K562 (cell line): ENCODE data around the gene XPC. TPM values are rescaled to one million over a fixed set of nuclear protein-coding genes. Genes with fewer than 3 reads are reported as not detected.

ENCODE experiments used
- ATAC-seq: fragments of 200-7000 bp; cut with Tn5 transposase; 3 replicates; pipeline ENCODE4 v1.9.1; 2020; ENCODE audit warnings: moderate library complexity
- BruUV-seq: library from RNA; stranded (reverse); fragments of 400-500 nt; replicated peaks from 2 replicates; lab custom pipeline; 2021; lab: Mats Ljungman, UMichigan
- CTCF ChIA-PET: fragments of 300-600 bp; formaldehyde crosslinking; extraction: SDS; loops from one replicate; lab custom pipeline; 2021; ENCODE audit warnings: low intra/inter-chr PET ratio; lab: Yijun Ruan, JAX
- POLR2A ChIA-PET: fragments of 300-600, 350-650 bp; sonication (Branson Sonifier 250); formaldehyde crosslinking; extraction: SDS; loops from one replicate; lab custom pipeline; 2021; ENCODE audit warnings: antibody characterized with exemption, inconsistent platforms; lab: Yijun Ruan, JAX
- DNase-seq, 4 experiments: peaks; one replicate each; pipeline versions ENCODE4 v3.0.0 to v3.0.0-alpha.2; 2011 to 2018; ENCODE audit warnings: low spot score in 3 of 4, mixed read lengths in 3 of 4; ENCODE audit errors: extremely low read depth in 1 of 4
- FAIRE-seq: peaks from 2 replicates; lab custom pipeline; 2011; peaks lifted over from hg19 to GRCh38; lab: Jason Lieb, UNC
- H2AFZ ChIP-seq: 2 replicates; pipeline ENCODE4 v1.6.0; 2011; ENCODE audit warnings: low read depth, low read length, control low read depth, inconsistent platforms
- H3K27ac ChIP-seq: fragments of 200-600 bp; 3 replicates; pipeline ENCODE4 v1.8.0; 2011; ENCODE audit warnings: low read depth, mild to moderate bottlenecking, control low read depth, inconsistent platforms, low read length, moderate library complexity, mixed read lengths; ENCODE audit errors: extremely low read depth
- H3K27me3 ChIP-seq, 2 experiments: fragments of 300-600 bp in 1 of 2; 2 replicates in 1 of 2; 3 replicates in 1 of 2; pipeline versions ENCODE4 v1.6.0 to v1.8.0; 2011; ENCODE audit warnings: inconsistent platforms in 2 of 2, low read length in 2 of 2, mild to moderate bottlenecking in 1 of 2, mixed read lengths in 1 of 2, moderate library complexity in 1 of 2; ENCODE audit not compliant: control insufficient read depth in 2 of 2, insufficient read depth in 2 of 2
- H3K36me3 ChIP-seq: fragments of 300-600 bp; 3 replicates; pipeline ENCODE4 v1.8.0; 2011; ENCODE audit warnings: mild to moderate bottlenecking, low read length, inconsistent platforms; ENCODE audit not compliant: control insufficient read depth, insufficient read depth
- H3K4me1 ChIP-seq, 2 experiments: fragments of 200-600 bp in 1 of 2; replicated peaks in 1 of 2; 2 replicates in 1 of 2; 3 replicates in 1 of 2; pipeline versions ENCODE4 v1.5.1 to v1.8.0; 2011; ENCODE audit warnings: inconsistent platforms in 2 of 2, low read length in 2 of 2, mild to moderate bottlenecking in 1 of 2, mixed read lengths in 1 of 2, moderate library complexity in 1 of 2; ENCODE audit not compliant: control insufficient read depth in 2 of 2, insufficient read depth in 2 of 2
- H3K4me2 ChIP-seq: 2 replicates; pipeline ENCODE4 v1.6.1; 2011; ENCODE audit warnings: low read length, control low read depth, inconsistent platforms, mixed read lengths; ENCODE audit not compliant: insufficient read depth
- H3K4me3 ChIP-seq: fragments of 200-600 bp; sonication (generic), shearing (Covaris generic); 2 replicates; pipeline ENCODE4 v1.5.1; 2016; ENCODE audit warnings: control low read depth, inconsistent platforms
- H3K79me2 ChIP-seq: fragments of 200-600 bp; 3 replicates; pipeline ENCODE4 v1.8.0; 2011; ENCODE audit warnings: low read length, inconsistent platforms; ENCODE audit not compliant: control insufficient read depth, insufficient read depth
- H3K9ac ChIP-seq, 2 experiments: 2 replicates each; pipeline versions ENCODE4 v1.6.0 to v1.6.1; 2011; ENCODE audit warnings: low read depth in 2 of 2, low read length in 2 of 2, control low read depth in 1 of 2, inconsistent platforms in 1 of 2, mild to moderate bottlenecking in 1 of 2, mixed read lengths in 1 of 2; ENCODE audit not compliant: insufficient read depth in 1 of 2
- H3K9me1 ChIP-seq: one replicate; pipeline ENCODE4 v1.6.0; 2011; ENCODE audit warnings: inconsistent platforms, mild to moderate bottlenecking, low read length, moderate library complexity; ENCODE audit not compliant: control insufficient read depth, insufficient read depth
- H3K9me3 ChIP-seq: replicated peaks from 2 replicates; pipeline ENCODE4 v1.5.1; 2011; ENCODE audit warnings: low read depth, low read length, inconsistent platforms; ENCODE audit not compliant: control insufficient read depth, insufficient read depth
- H4K20me1 ChIP-seq: replicated peaks from 2 replicates; pipeline ENCODE4 v1.6.1; 2011; ENCODE audit warnings: low read length, inconsistent platforms, mixed read lengths; ENCODE audit not compliant: control insufficient read depth, insufficient read depth
- ARHGAP35 ChIP-seq: fragments of 450-650 bp; IDR thresholded peaks from 2 replicates; pipeline ENCODE4 v1.6.1; 2018; ENCODE audit not compliant: partially characterized antibody
- ELF1 ChIP-seq: fragments of 200-800 bp; sonication (Bioruptor generic); IDR thresholded peaks from 2 replicates; pipeline ENCODE4 v1.6.1; 2016; ENCODE audit warnings: missing genetic modification characterization, missing compliant biosample characterization
- ERF ChIP-seq: fragments of 450-650 bp; formaldehyde crosslinking; IDR thresholded peaks from 2 replicates; pipeline ENCODE4 v1.4.0; 2020; ENCODE audit warnings: mild to moderate bottlenecking, mixed read lengths
- ETS2 ChIP-seq: IDR thresholded peaks from 2 replicates; pipeline ENCODE4 v1.6.1; 2016; ENCODE audit warnings: borderline replicate concordance, missing genetic modification characterization, mild to moderate bottlenecking, moderate library complexity, missing compliant biosample characterization; ENCODE audit not compliant: poor library complexity, severe bottlenecking
- MCM7 ChIP-seq, 2 experiments: fragments of 450-650 bp; IDR thresholded peaks; 2 replicates each; pipeline ENCODE4 v1.6.1; 2016 to 2018
- PHF8 ChIP-seq: fragments of 200-600 bp; sonication (generic); IDR thresholded peaks from 2 replicates; pipeline ENCODE4 v1.6.1; 2012; ENCODE audit warnings: mixed run types, mild to moderate bottlenecking, inconsistent platforms, low read length, moderate library complexity, borderline replicate concordance
- PHTF2 ChIP-seq: fragments of 250-450 bp; sonication (Bioruptor Pico); IDR thresholded peaks from 2 replicates; pipeline ENCODE4 v1.5.0; 2021; ENCODE audit warnings: mild to moderate bottlenecking
- POLR2A ChIP-seq: fragments of 450-650 bp; conservative IDR thresholded peaks from 2 replicates; pipeline ENCODE4 v1.6.1; 2016
- POLR2AphosphoS2 ChIP-seq: IDR thresholded peaks from 2 replicates; pipeline ENCODE4 v1.6.1; 2012; ENCODE audit warnings: low read length, improper control_type of control experiment
- PREB ChIP-seq: sonication (generic); formaldehyde crosslinking; IDR thresholded peaks from 2 replicates; pipeline ENCODE4 v1.8.1; 2023; ENCODE audit warnings: mild to moderate bottlenecking, missing genetic modification reagents
- STAT5A ChIP-seq: IDR thresholded peaks from 2 replicates; pipeline ENCODE4 v1.6.1; 2012; ENCODE audit warnings: low read length, inconsistent platforms, borderline replicate concordance
- STAT5B ChIP-seq: fragments of 250-450 bp; sonication (Bioruptor Pico); IDR thresholded peaks from 2 replicates; pipeline ENCODE4 v1.8.0; 2021; ENCODE audit warnings: mild to moderate bottlenecking, inconsistent platforms
- ZBTB34 ChIP-seq: fragments of 250-450 bp; sonication (Bioruptor Pico); IDR thresholded peaks from 2 replicates; pipeline ENCODE4 v1.8.0; 2021; ENCODE audit warnings: mild to moderate bottlenecking, moderate library complexity
- ZNF121 ChIP-seq: sonication (generic); formaldehyde crosslinking; conservative IDR thresholded peaks from 2 replicates; pipeline ENCODE4 v1.8.0; 2022; ENCODE audit warnings: missing genetic modification reagents
- ZNF699 ChIP-seq: fragments of 250-450 bp; sonication (Bioruptor Pico); IDR thresholded peaks from 2 replicates; pipeline ENCODE4 v1.8.0; 2021; ENCODE audit warnings: mild to moderate bottlenecking, moderate library complexity; ENCODE audit not compliant: insufficient replicate concordance
- WGBS: fragments of 100-300 bp; shearing (Covaris generic); methylation state at CpG from one replicate; pipeline ENCODE4 v1.1.6; 2016; ENCODE audit warnings: low coverage, mixed read lengths; ENCODE audit not compliant: insufficient coverage; ENCODE audit errors: missing lambda C conversion rate; 5-methylcytosine and 5-hydroxymethylcytosine counted together
- in situ Hi-C: fragments of 300-500 bp; cut with MboI; formaldehyde crosslinking; loops from 4 replicates; pipeline ENCODE4 v1.15.0; 2018; ENCODE audit warnings: inconsistent platforms, mixed read lengths
- intact Hi-C: fragments of 100-400 bp; cut with micrococcal nuclease; formaldehyde crosslinking; loops from 2 replicates; pipeline ENCODE4 v1.14.2; 2022
- polyA plus RNA-seq, 8 experiments: library from polyadenylated mRNA; depleted of rRNA in 4 of 8; stranded (reverse) in 5 of 8; unstranded in 3 of 8; fragments of >200 nt; fragmentation: Nextera tagmentation in 2 of 8; fragmentation: Illumina TruSeq in 1 of 8; extraction: Ambion mirVana in 2 of 8; extraction: Trizol in 1 of 8; gene quantifications; 2 replicates each; pipeline versions ENCODE4 v1.2.1 to v1.2.3, GENCODE V29; 2011 to 2014; ENCODE audit warnings: inconsistent platforms in 1 of 8, missing spikeins in 1 of 8
- total RNA-seq, 7 experiments: library from RNA; depleted of rRNA in 6 of 7; stranded (reverse); fragments of >200 nt in 6 of 7; fragmentation: Illumina TruSeq in 2 of 7; extraction: Trizol in 2 of 7; gene quantifications; 2 replicates each; pipeline versions ENCODE4 v1.2.1 to v1.2.3, GENCODE V29; 2011 to 2021; ENCODE audit warnings: low replicate concordance in 1 of 7

Gene XPC
- total and polyA plus RNA-seq, 9 of the 15 experiments (the other 6 are each of a cell fraction or from before 2014, with no cell fraction given) = 3.8 to 54.7 (median 41.3) TPM

GRCh38 chr3:14141144-14141543 is 37.3 kb downstream of the XPC start:
- intact Hi-C loops (no loop called here), in situ Hi-C loops (no loop called here)
- FAIRE-seq (no peak), DNase-seq (no peak), ATAC-seq (no peak)
- Histone ChIP-seq H4K20me1 (no peaks in the 10 kb centered on the region), H3K4me1 (peaks cover 13 to 14% of the 10 kb centered on the region in 2 experiments), H3K27me3 (no peaks in the 10 kb centered on the region), H3K9me3 (no peaks in the 10 kb centered on the region), H3K36me3 (peaks cover 64% of the 10 kb centered on the region; the same call in 2 of the 3 replicates), H3K4me2 (no peak overlapping the region), H3K27ac (no peak overlapping the region), H3K9ac (no peak overlapping the region; a peak in 1 of 4 replicates), H3K9me1 (no peaks in the 10 kb centered on the region), H2AFZ (no peak overlapping the region), H3K4me3 (no peak overlapping the region), H3K79me2 (no peaks in the 10 kb centered on the region)
- ChIA-PET POLR2A (interaction anchor here (0.6 to 1.6 kb wide), 4 partner anchors 8 to 36 kb away, joined by 3 to 6 read pairs (median 5); no protein-coding TSS in a partner anchor), CTCF (no interaction called here)
- TF ChIP-seq PREB (no peak), POLR2A (0 out of 2 replicates have a peak, but pooled peaks have one; percentile 21)
- no TSS peak for BruUV-seq
- 60% methylated on average over 2 of the region's 2 CpGs for WGBS

- TF ChIP-seq ZNF699 (CRISPR knock-in tag) (no peak), ZBTB34 (no peak), ZNF121 (CRISPR knock-in tag) (no peak), ARHGAP35 (no peak), MCM7 (IDR thresholded peaks at IDR 0.05) (no peak), ERF (CRISPR knock-in tag) (no peak), POLR2AphosphoS2 (no peak), STAT5A (no peak), PHTF2 (CRISPR knock-in tag) (no peak), ELF1 (no peak), ETS2 (no peak), PHF8 (no peak), STAT5B (CRISPR knock-in tag) (no peak)
- BruUV-seq = no TSS peak
- CTCF ChIA-PET = no interaction called here
- no peak overlapping the region for H3K27ac ChIP-seq
- no peak for DNase-seq
- peaks cover 13% of the 10 kb centered on the region in 2 experiments for H3K4me1 ChIP-seq
- peaks cover 64% of the 10 kb centered on the region; the same call in 2 of the 3 replicates for H3K36me3 ChIP-seq
- intact Hi-C loops (no loop called here), in situ Hi-C loops (no loop called here)
- no peak overlapping the region for H3K9ac ChIP-seq
- no peaks in the 10 kb centered on the region for H3K9me1 ChIP-seq
- no peak overlapping the region for H3K4me2 ChIP-seq
- H3K27me3 ChIP-seq = no peaks in the 10 kb centered on the region
- H2AFZ ChIP-seq = no peak overlapping the region
- WGBS = 61% methylated on average over 2 of the region's 2 CpGs
- no peaks in the 10 kb centered on the region for H3K9me3 ChIP-seq
- no peak for FAIRE-seq
- H3K79me2 ChIP-seq = no peaks in the 10 kb centered on the region
- no peak for ATAC-seq
- POLR2A ChIA-PET = interaction anchor here (0.6 to 4.2 kb wide), 3 partner anchors 10 to 36 kb away, joined by 3 to 24 read pairs (median 6); partner anchors contain the start of genes CHCHD4 and TMEM43
- no peaks in the 10 kb centered on the region for H4K20me1 ChIP-seq
- no peak overlapping the region for H3K4me3 ChIP-seq
Measured at GRCh38 chr3:14140668-14141067, 37.7 kb downstream of the XPC start.
